ENCODE data around the gene CENPH.

- TF ChIP-seq EZH2 (IDR thresholded peaks at IDR 0.05; ENCODE audit: low read depth) (no peak), CTCF (conservative IDR thresholded peaks at IDR 0.05) (no peak)
These were observed 48.5 kb downstream of the CENPH start for GRCh38 chr5:69237877-69238276.

Data from PC-9 (cell line).